ENCODE measurements around the gene CASP14. TPM values are rescaled to one million over a fixed set of nuclear protein-coding genes. Genes with fewer than 3 reads are reported as not detected.
"Not testable (repeated sequence)": the region's sequence is repeated elsewhere in the genome, so short reads cannot be mapped to it uniquely, and the experiment has no call there.

CASP14 gene, protein sequence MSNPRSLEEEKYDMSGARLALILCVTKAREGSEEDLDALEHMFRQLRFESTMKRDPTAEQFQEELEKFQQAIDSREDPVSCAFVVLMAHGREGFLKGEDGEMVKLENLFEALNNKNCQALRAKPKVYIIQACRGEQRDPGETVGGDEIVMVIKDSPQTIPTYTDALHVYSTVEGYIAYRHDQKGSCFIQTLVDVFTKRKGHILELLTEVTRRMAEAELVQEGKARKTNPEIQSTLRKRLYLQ
- total RNA-seq (2014; rRNA removed; shearing (Covaris generic)) = not detected in 2 replicates

DNA sequence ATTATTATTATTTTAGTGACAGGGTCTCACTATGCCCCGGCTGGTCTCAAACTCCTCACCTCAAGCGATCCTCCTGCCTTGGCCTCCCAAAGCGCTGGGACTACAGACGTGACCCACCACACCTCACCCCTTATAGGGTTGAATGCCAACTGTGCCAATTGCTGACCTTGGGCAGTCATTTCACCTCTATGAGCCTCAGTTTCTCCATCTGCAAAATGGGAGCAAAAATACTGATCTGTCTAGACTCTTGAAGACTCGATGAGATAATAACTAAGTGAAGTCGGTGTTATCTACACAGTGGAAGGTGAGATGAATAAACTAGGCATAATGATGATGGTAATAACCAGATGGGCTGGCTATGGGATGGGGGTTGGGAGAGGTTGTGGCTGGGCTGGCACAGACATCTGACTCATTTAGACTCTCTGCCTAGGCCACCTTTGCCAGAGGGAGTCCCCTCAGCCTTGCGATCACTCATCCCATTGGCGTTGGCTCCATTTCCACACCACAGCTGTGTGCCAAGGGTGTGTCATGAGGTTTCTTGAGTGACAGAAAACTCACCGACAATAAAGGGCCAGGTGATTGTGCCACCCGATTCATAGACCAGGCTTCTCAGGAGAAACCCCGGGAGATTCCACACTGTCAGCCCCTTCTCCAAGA, at the start of gene CASP14:
CASP14 (plus strand) TSS at position 596 of the 657 bp plus-strand sequence. CDS start 2,772 bp downstream, outside the sequence.
- no peak for DNase-seq (ENCODE audit: low read depth)

DNA sequence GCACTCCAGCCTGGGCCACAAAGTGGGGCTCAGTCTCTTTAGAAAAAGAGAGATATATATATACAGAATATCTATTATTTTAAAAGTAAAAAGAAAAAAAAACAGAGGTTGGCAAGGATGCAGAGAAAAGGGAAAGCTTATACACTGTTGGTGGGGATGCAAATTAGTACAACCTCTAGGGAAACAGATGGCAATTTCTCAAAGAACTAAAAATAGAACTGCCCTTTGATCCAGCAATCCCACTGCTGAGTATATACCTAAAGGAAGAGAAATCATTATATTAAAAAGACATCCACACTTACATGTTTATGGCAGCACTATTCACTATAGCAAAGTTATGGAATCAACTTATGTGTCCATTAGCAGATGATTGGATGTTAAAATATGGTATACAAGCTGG, 41.0 kb upstream of the CASP14 start:
- DNase-seq (ENCODE audit: low read depth) = no peak

DNA sequence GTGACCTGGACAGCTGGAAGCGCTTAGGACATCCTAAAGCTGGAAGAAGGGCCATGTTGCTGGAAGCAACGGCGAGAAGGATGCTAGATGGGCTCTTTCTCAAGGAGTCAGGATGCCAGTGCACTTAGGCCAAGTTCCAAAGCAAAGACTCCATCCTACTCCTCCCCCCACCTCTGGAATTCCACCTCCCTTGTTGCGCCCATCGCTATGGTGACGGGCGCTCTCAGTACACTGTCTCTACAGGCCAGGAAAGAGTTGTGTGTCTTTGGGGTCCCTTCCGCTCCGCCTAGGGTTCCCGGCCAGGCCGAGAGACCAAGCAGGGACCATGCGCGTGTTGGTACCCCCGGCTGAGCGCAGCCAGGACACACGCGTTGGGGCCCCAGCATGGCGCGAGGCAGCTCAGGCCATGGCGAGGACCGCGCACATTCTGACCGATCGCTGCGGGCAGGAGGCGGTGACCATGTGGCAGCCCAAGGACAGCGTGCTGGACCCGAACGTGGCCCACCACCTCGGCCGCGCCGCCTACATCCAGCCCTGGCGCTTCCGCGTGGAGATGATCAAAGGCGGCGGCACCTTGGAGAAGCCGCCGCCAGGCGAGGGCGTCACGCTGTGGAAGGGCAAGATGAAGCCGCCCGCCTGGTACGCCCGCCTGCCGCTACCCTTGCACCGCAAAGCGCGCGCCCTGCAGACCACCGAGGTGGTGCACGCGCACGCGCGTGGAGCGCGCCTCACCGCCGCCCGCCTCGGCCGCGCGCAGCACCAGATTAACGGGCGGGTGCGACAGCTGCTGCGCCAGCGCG, 38.6 kb upstream of the CASP14 start:
- DNase-seq (ENCODE audit: low read depth) = no peak

DNA sequence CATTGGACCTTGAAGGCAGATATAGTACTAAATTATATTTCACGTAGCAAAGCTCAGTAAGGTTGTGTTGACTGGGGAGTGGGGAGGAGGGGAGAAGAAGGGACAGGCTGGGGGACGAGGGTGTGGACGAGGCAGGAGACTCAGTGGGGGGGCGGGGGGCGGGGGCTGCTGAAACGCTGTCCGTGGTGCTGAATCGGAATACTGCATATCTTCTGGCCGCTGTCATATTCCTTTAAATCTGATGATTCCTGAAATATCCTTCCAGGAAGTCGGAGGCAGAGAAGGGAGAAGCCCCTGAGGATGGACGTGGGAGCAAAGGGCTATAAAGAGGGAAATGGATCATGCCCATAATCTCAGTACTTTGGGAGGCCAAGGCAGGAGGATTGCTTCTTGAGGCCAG, 34.7 kb upstream of the CASP14 start:
- no peak for DNase-seq (ENCODE audit: low read depth)

DNA sequence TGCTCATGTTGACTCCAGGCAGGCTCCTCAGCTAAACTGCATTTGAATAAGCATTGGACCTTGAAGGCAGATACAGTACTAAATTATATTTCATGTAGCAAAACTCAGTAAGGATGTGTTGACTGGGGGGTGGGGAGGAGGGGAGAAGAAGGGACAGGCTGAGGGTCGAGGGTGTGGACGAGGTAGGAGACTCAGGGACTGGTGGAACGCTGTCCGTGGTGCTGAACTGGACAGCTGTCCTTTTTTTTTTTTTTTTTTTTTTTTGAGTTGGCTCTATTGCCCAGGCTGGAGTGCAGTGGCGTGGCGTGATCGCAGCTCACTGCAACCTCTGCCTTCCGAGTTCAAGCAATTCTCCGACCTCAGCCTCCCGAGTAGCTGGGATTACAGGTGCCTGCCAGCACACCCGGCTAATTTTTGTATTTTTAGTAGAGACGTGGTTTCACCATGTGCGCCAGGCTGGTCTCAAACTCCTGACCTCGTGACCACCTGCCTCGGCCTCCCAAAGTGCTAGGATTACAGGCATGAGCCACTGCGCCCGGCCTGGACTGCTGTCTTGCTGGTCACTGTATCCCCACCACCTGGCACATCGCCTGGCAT, 33.2 kb upstream of the CASP14 start:
- DNase-seq (ENCODE audit: low read depth) = peak; percentile 22

DNA sequence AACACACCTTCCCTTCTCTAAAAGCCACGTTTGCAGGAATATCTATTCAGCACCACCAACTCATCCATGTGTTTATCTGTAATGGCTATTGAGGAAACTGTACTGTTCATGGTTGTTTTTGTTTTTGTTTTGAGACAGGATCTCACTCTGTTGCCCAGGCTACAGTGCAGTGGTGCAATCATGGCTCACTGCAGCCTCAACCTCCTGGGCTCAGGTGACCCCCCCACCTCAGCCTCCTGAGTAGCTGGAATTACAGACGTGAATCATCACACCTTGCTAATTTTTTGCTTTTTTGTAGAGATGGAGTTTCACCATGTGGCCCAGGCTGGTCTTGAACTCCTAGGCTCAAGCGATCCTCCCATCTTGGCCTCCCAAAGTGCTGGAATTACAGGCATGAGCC, 30.4 kb upstream of the CASP14 start:
- DNase-seq (ENCODE audit: low read depth) = not testable (repeated sequence)

DNA sequence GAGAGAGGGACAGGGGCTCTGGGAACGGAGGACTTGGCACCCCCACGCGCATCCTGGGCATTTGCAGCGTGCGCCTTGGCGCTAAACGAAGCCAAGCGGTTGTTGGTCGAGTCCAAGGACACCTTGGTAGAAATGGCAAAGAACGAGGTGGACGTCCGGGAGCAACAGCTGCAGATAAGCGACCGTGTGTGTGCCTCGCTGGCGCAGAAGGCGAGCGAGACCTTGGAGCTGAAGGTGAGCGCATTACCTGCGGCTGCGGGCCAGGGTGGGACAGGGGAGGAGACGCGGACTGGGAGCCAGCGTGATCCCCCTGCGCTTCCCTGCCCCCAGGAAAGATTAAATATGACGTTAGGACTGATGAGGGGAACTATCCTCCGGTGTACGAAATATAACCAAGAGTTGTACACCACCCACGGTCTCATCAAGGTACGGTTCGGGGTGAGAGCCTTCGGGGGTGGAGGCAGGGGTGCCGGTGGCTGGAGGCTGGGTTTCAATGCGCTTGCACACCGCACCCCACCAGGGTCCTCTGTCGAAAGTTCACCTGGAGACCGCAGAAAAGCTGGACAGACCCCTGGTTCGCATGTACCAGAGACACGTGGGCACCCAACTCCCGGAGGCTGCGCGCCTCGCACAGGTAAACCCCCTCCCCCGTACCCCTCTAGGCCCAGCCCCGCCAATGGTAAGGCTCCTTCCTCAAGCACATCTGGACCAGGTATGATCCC, 27.8 kb upstream of the CASP14 start:
- DNase-seq (ENCODE audit: low read depth) = no peak

DNA sequence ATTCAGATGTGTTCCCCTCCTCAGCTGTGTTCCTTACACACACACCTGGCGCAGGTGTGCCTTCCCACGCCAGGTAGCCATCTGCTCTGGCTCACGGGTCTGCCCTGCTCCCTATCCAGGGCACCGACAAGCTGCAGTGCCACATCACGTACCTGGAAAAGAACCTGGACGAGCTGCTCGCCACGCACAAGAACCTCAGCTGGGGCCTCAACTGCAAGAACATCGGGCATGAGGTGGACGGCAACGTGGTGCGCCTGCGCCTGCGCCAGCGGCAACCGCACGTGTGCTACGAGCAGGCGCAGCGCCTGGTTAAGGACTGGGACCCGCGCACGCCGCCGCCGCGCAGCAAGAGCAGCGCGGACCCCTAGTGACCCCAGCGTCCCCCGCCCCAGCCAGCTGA, 26.5 kb upstream of the CASP14 start:
- DNase-seq (ENCODE audit: low read depth) = no peak

DNA sequence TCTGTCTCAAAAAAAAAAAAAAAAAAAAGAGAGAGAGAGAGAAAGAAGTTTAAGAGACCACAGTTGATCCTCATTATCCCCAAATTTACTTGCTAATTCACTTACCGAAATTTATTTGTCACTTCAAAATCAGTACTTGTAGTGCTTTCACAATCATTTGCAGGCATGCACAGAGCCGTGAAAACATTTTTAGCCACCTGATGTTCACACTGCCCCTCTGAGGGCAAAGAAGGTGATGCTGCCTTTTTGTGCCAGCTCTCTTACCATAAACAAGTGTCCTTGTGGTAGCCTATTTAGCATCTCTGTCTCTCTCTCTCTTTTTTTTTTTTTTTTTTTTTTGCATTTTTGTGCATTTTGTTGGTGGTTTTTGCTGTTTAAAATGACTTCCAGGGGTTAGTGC, 24.1 kb upstream of the CASP14 start:
- peak; percentile 13 for DNase-seq (ENCODE audit: low read depth)

DNA sequence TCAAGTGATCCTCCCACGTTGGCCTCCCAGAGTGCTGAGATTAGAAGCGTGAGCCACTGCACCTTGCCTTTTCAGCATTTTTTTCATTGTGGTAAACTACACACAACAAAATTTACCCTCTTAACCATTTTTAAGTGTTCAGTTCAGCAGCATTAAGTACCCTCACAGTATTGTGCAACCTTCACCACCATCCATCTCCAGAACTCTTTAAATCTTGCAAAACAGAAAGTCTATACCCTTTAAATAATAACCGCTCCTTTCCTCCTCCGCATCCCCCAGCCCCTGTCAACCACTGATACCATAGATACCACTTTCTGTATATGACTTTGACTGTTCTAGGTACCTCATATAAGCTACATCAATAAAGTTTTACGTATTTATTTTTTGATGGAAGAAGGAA, 20.8 kb upstream of the CASP14 start:
- no peak for DNase-seq (ENCODE audit: low read depth)

DNA sequence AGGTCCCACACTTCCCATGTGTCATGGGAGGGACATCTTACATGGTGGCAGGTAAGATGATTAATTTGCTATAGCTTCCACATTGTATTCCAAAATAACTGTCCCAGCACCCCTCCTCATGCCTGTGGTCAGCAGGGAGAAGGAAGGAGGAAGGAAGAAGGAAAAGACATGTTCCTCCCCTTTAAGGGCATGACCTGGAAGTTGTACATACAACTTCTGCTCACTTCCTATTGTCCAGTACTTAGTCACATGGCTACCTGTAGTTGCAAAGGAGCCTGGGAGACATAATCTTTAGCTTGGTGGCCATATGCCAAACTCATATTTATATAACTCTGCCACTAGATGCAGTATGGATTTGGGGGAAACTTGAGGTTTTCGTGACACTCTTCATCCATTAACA, 17.6 kb upstream of the CASP14 start:
- DNase-seq (ENCODE audit: low read depth) = no peak

DNA sequence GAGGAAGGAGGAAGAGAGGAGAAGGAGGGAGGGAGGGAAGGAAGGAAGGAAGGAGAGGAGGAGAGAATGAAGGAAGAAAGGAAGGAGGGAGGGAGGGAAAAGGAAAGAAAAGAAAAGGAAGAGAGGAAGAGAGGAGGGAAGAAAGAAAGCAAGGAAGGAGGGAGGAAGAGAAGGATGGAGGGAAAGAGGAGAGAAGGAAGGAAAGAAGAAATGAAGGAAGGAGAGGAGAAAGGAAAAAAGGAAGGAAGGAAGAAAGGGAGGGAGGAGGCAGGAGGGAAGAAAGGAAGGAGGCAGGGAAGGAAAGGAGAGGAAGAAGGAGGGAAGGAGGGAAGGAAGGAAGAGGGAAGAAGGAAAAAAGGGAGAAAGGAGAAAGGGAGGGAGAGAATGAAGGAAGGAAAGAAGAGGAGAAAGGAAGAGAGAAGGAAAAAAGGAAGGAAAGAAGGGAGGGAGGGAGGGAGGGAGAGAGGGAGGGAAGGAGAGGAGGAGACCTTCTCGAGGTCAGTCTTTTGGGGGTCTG, 13.4 kb upstream of the CASP14 start:
- DNase-seq (ENCODE audit: low read depth) = no peak

DNA sequence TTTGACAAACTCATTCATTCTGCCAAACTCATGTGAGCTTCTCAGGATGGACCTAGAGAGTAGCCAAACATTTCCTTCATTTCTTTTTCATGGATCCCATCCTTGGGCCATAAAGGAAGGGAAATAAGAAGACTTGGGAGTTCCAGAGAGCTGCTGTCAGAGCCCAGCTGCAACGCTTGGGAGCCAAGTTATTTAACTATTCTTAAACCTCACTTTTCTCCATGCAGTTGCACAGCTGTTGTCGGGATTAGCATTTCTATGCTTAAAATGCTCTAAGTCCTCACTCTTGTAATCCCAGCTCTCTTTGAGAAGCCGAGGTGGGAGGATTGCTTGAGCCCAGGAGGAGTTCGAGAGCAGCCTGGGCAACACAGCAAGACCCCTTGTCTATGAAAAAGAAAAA, 11.7 kb upstream of the CASP14 start:
- no peak for DNase-seq (ENCODE audit: low read depth)

DNA sequence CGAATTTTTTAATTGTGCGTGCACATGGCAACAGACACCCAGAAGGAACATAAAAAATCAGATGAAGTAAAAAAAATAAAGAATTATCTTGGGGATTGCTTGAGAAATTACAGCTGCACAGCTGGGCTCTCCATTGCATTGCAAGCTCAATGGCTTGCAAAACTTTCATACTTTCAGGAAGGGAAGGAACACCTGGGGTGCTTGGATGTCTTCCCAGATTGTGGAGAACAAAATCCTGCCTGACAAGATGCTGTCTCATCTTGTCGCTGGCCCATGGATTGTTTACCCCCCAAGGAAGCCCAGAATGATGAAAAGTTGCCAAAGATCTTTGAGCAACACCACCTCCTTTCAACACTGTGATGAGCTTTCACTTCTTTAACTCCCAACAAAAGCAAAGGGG, 11.0 kb upstream of the CASP14 start:
- DNase-seq (ENCODE audit: low read depth) = no peak

DNA sequence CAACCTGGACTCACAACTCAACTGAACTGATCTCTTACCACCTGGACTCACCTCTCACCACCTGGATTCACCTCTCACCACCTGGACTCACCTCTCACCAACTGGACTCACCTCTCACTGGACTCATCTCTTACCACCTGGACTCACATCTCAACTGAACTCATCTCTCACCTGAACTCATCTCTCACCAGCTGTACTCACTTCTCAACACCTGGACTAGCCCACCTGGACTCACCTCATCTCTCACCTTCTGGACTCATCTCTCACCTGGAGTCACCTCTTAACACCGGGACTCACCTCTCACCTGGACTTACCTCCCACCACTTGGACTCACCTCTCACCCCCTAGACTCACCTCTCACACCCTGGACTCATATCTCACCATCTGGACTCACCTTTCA, 7.3 kb upstream of the CASP14 start:
- no peak for DNase-seq (ENCODE audit: low read depth)

DNA sequence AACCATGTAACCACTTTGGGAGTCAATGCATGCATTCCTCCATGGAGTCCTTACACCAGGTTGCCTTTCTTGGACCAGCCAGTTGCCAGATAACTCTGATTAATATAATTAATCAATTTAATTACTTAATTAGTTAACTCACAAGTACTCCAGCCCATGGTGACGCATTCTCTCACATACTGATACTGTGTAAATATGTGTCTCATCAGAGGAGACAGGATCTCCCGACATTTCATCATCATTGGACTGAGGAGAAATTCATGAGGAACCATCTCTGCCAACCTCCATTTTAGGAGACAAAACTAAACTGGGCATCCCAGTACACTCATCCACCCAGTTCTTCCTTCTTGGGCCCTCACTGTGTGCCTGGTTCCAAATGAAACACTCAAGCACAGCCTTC, 6.5 kb upstream of the CASP14 start:
- DNase-seq (ENCODE audit: low read depth) = no peak

DNA sequence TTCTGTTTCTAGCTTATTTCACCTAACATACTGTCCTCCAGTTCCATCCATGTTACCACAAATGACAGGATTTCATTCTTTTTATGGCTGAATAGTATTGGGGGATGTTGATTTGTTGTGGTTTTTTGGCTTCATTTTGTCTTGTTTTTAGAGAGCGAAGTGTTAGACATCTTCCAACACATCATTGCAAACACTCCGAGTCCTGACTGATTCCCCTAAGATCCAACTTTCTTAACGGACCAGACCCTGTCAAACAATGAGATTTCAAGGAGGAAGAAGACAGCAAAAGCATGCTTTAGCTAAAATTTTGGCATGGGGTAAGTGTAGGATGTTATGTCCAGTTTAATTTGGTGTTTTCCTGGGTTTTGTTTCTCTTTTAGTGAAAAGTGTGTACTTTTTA, 3.8 kb upstream of the CASP14 start:
- DNase-seq (ENCODE audit: low read depth) = no peak

DNA sequence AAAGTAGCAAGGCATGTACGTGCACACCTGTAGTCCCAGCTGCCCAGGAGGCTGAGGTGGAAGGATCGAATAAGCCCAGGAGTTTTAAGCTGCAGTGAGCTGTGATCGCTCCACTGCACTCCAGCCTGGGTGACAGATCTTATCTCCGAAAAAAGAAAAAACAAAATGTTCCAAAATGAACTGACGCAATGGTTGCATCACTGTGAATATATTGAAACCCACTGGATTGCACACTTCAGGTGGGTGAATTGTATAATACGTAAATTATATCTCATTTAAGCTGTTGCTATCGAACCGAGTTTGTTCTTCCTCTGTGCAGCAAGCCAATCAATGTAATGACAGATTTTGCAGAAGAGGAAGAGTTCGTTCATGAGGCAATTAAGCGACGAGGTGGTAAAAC, 1.6 kb upstream of the CASP14 start:
- no peak for DNase-seq (ENCODE audit: low read depth)

DNA sequence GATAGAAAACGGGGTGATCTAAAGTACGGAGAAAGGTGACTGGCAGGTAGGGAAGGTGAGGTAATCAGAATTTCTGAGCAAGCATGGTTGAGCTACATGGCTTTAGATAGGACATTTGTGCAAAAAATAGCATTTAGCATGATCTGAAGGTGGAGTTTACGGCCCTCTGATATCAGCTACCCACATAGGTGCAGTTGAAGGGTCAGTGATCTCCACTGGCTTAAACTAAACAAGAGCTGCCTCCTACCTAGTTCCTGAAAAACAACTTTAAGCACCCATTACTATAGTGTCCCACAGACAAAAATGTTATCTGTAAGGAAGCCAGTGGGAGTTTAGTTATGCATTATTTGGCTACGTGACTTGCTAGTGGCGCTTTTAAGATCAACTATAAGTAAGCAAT, 1.2 kb upstream of the CASP14 start:
- no peak for DNase-seq (ENCODE audit: low read depth)

DNA sequence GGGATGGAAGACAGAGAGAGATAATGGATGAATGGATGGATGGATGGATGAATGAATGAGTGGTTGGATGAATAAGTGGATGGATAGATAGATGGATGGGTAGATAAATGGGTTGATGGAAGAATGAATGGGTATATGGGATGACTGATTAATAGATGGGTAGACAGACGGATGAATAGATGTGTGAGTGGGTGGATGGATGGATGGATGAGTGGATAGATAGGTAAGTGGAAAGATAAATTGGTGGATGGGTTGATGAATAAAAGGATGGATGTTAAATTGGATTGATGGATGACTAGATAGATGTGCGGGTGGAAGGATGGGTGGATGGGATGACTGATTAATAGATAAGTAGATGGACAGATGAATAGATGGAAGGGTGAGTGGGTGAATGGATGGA, 1.4 kb downstream of the CASP14 start:
- no peak for DNase-seq (ENCODE audit: low read depth)

DNA sequence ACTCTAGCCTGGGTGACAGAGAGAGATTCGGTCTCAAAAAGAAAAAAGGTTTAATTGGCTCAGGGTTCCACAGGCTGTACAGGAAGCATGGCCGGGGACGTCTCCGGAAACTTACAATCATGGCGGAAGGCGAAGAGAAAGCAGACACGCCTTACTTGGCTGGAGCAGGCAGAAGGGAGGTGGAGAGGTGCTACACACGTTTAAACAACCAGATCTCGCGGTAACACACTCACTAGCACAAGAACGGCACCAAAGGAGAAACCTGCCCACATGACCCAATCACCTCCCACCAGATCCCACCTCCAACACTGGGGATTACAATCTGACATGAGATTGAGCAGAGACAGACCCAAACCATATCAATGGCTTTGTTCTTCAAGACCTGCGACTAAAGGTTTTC, 12.8 kb downstream of the CASP14 start:
- no peak for DNase-seq (ENCODE audit: low read depth)

DNA sequence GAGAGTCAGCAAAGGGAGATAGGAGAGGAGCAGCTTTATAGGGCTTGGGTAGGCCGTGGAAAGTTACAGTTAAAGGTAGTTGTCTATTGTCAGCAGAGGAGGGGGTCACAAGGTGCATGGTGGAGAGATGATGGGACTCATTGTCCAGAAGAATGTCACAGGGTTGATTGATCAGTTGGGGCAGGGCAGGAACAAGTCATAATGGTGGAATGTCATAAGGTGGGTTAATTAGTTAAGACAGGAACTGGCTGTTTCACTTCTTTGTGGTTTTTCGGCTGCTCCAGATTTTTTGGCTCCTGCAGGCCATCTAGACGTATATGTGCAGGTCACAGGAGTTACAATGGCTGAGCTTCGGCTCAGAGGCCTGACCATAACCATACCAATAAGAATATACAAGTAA, 21.1 kb downstream of the CASP14 start:
- DNase-seq (ENCODE audit: low read depth) = not testable (repeated sequence)
